Esophagus squamous epithelium (tissue), 4 donors: ENCODE measurements around the gene UAP1.

ENCODE experiments used
- CTCF ChIP-seq, 6 experiments: fragments of 450-650 bp in 4 of 6; fragments of 200-600 bp in 2 of 6; sonication (generic) in 2 of 6; IDR thresholded peaks; one replicate each; pipeline ENCODE4 v1.5.1; 2016 to 2019; ENCODE audit warnings: antibody characterized with exemption in 6 of 6, mild to moderate bottlenecking in 4 of 6, moderate library complexity in 4 of 6
- POLR2A ChIP-seq, 4 donors: fragments of 450-650 bp; IDR thresholded peaks; one replicate each; pipeline ENCODE4 v1.6.1; 2017; ENCODE audit warnings: antibody characterized with exemption in 4 of 4, mild to moderate bottlenecking in 4 of 4, moderate library complexity in 3 of 4

- TF ChIP-seq CTCF (IDR thresholded peaks at IDR 0.05) (no peak), POLR2A (IDR thresholded peaks at IDR 0.05) (no peak)
These were observed 57.6 kb downstream of the UAP1 start for GRCh38 chr1:162619076-162619475.
